Activated CD4-positive, alpha-beta memory T cell treated with anti-CD3 and anti-CD28 coated beads, Interleukin-2, amount 10 ng/mL, durations not matched to agents 7 days and 5 days (primary cell): ENCODE results near the gene ADGRG1. TPM values are rescaled to one million over a fixed set of nuclear protein-coding genes. Genes with fewer than 3 reads are reported as not detected.
A peak's percentile ranks its signal among the peaks of the same experiment; 100 is the strongest.

ENCODE experiments used
- CTCF ChIA-PET: fragments of 350-600 bp; sonication (Branson Sonifier 250); formaldehyde crosslinking; loops from one replicate; lab custom pipeline; 2021; ENCODE audit warnings: antibody characterized with exemption, inconsistent platforms; lab: Charles Lee
- POLR2A ChIA-PET: fragments of 350-600 bp; sonication (Branson Sonifier 250); formaldehyde crosslinking; loops from one replicate; lab custom pipeline; 2021; ENCODE audit warnings: antibody characterized with exemption; lab: Charles Lee
- DNase-seq: peaks from one replicate; pipeline ENCODE4 v3.0.0-alpha.2; 2020
- H3K27ac Mint-ChIP-seq: one replicate; pipeline ENCODE4 v1.8.0; 2021; ENCODE audit warnings: mild to moderate bottlenecking, mixed read lengths
- H3K27me3 Mint-ChIP-seq: one replicate; pipeline ENCODE4 v1.8.0; 2021; ENCODE audit warnings: mixed read lengths
- H3K36me3 Mint-ChIP-seq: one replicate; pipeline ENCODE4 v1.8.0; 2021; ENCODE audit warnings: low read depth, mixed read lengths
- H3K4me1 Mint-ChIP-seq: one replicate; pipeline ENCODE4 v1.8.0; 2021; ENCODE audit warnings: mixed read lengths
- H3K4me3 Mint-ChIP-seq: one replicate; pipeline ENCODE4 v1.8.0; 2021; ENCODE audit warnings: mild to moderate bottlenecking, mixed read lengths
- H3K9me3 Mint-ChIP-seq: one replicate; pipeline ENCODE4 v1.8.0; 2021; ENCODE audit warnings: mixed read lengths
- total RNA-seq, 2 experiments: library from RNA; stranded (reverse); gene quantifications; one replicate each; pipeline ENCODE4 v1.2.3, GENCODE V29; 2021

ADGRG1 gene
- total RNA-seq, 2 experiments from 2014 or later: 7.4 to 8.3 TPM

- peak; percentile 64 for DNase-seq
- Mint-ChIP-seq H3K9me3 (no peaks in the 10 kb centered on the region), H3K4me3 (peak overlapping the region; percentile 31), H3K27ac (peak overlapping the region; percentile 83), H3K27me3 (peaks cover 15% of the 10 kb centered on the region), H3K4me1 (peaks cover 36% of the 10 kb centered on the region), H3K36me3 (no peaks in the 10 kb centered on the region)
- POLR2A ChIA-PET: interaction anchor here (0.8 to 1.4 kb wide), 4 partner anchors 8 to 120 kb away, joined by 3 to 4 read pairs (median 4); no protein-coding TSS in a partner anchor
- CTCF ChIA-PET: interaction anchor here (0.6 to 1.9 kb wide), 4 partner anchors 12 to 113 kb away, joined by 3 to 6 read pairs (median 4); no protein-coding TSS in a partner anchor
Observed at GRCh38 chr16:57689762-57690558, 61.5 kb downstream of the ADGRG1 start.

DNA sequence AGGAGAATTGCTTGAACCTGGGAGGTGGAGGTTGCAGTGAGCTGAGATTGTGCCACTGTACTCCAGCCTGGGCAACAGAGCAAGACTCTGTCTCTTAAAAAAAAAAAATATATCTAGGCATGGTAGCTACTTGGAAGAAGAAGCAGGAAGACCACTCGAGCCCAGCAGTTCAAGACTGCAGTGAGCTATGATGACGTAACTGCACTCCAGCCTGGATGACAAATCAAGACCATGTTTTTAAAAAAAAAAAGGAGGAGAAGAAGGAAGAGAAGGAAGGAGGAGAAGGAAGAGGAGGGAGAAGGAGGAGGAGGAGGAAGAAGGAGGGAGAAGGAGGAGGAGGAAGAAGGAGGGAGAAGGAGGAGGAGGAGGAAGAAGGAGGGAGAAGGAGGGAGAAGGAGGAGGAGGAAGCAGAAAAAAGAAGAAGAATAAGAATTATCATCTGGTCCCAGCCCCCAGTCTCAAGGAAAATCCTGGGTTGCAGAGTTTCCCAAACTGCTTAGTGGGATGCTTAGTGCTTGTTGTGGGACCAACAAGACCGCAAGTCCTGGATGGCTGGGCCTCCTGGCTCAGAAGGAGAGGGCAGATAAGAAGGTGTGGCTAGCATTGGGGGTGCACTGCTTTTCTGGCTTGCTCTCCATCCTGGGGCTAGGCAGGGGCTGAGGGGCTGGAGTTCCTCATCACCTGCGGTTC is 62.5 kb downstream of the ADGRG1 start:
- Mint-ChIP-seq H3K4me1 (peaks cover 40% of the 10 kb centered on the region), H3K9me3 (no peaks in the 10 kb centered on the region), H3K4me3 (no peak overlapping the region), H3K27me3 (peaks cover 15% of the 10 kb centered on the region), H3K36me3 (no peaks in the 10 kb centered on the region), H3K27ac (peak overlapping the region; percentile 83)
- CTCF ChIA-PET: interaction anchor here (0.6 to 1.9 kb wide), 4 partner anchors 11 to 139 kb away, joined by 3 to 4 read pairs (median 4); no protein-coding TSS in a partner anchor
- POLR2A ChIA-PET: interaction anchor here (1.0 to 1.4 kb wide), 2 partner anchors 9 to 119 kb away, joined by 4 read pairs; no protein-coding TSS in a partner anchor
- DNase-seq: no peak

DNA sequence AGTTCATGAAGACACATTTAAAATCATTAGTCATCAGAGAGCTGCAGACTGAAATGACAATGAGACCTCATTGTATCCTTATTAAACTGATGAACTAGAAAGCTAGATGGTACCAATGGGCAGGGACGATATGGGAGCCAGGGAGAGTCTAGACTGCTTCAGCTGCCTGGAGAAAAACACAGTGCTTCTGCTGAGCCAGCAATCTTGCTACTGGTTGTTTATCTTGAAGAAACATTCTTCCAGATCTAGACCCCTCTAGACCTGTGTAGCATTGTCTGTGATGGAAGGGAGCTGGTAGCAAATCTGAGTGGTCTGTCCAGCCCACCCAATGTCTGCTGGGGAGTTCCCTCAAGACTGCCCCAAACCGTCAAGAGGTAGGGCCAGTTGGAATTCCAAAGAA is 64.2 kb downstream of the ADGRG1 start:
- Mint-ChIP-seq H3K4me3 (no peak overlapping the region), H3K4me1 (peaks cover 40% of the 10 kb centered on the region), H3K36me3 (no peaks in the 10 kb centered on the region), H3K9me3 (no peaks in the 10 kb centered on the region), H3K27ac (no peak overlapping the region), H3K27me3 (peaks cover 15% of the 10 kb centered on the region)
- ChIA-PET POLR2A (no interaction called here), CTCF (no interaction called here)
- no peak for DNase-seq

GRCh38 chr16:57693550-57693949 is 65.1 kb downstream of the ADGRG1 start:
- Mint-ChIP-seq H3K27ac (no peak overlapping the region), H3K9me3 (no peaks in the 10 kb centered on the region), H3K36me3 (no peaks in the 10 kb centered on the region), H3K4me1 (peaks cover 38% of the 10 kb centered on the region), H3K27me3 (peaks cover 15% of the 10 kb centered on the region), H3K4me3 (no peak overlapping the region)
- ChIA-PET POLR2A (no interaction called here), CTCF (no interaction called here)
- no peak for DNase-seq

- CTCF ChIA-PET: no interaction called here
- DNase-seq: no peak
- Mint-ChIP-seq H3K27me3 (peaks cover 15% of the 10 kb centered on the region), H3K9me3 (no peaks in the 10 kb centered on the region), H3K27ac (no peak overlapping the region), H3K36me3 (no peaks in the 10 kb centered on the region), H3K4me3 (no peak overlapping the region), H3K4me1 (peaks cover 33% of the 10 kb centered on the region)
- POLR2A ChIA-PET: no interaction called here
Observed at GRCh38 chr16:57694231-57694724, 65.8 kb downstream of the ADGRG1 start.

DNA sequence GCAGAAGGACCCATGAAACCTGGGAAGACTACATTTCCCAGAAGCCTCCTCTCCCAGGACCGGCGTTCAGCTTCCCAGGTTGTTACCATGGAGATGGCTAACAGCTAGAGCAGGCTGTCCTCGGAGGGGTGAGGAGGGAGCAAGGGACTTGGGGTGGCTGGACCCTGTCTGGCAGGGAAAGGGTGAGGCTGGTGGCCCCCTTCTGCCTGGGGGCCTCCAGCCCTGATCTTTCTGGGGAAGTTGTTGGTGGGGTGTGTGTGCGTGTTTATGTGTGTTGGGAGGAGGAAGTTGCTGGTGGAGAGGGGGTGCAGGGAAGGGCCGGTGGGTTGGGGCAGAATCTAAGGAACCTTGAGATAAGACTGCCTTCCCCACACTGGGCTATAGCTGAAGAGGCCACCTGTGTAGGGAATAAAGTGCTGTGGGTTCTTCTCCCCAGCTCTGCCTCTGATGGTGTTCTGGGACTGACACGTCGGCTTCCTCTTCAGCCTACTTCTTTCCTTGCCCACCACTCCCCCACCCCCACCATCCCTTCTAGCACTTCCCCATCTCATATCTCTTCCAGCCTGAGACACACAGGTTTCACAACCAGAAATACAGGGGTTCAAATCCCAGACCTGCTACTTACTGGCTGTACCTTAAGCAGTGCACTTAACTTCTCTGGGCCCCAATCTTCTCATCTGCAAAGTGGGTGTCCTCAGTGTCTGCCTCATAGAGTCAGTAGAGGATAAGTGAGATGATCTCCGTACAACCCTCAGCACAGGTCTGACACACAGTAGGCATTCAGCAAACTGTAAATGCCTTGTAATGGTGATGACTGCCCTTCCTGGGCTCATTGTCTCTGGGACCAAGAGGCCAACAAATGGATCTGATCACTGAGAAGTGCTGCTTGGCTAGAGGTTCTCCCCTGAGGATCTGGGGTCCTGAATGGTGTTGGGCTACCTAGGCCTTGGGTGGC is 66.6 kb downstream of the ADGRG1 start, which contains the start of gene DRC7:
Gene DRC7 (plus strand): TSS at position 82 of the 955 bp plus-strand sequence. CDS start 3,144 bp downstream, outside the sequence.
- Mint-ChIP-seq H3K27ac (peak within 1 kb of the TSS; percentile 7), H3K4me1 (peaks cover 25% of the 10 kb centered on the region), H3K36me3 (no peaks in the 10 kb centered on the region), H3K9me3 (no peaks in the 10 kb centered on the region), H3K4me3 (no peak within 1 kb of the TSS), H3K27me3 (peaks cover 15% of the 10 kb centered on the region)
- ChIA-PET CTCF (no interaction called here), POLR2A (no interaction called here)
- DNase-seq: peak; percentile 32

GRCh38 chr16:57695680-57696069 is 67.2 kb downstream of the ADGRG1 start:
- DNase-seq: no peak
- no peaks in the 10 kb centered on the region for H3K36me3 Mint-ChIP-seq
- ChIA-PET POLR2A (no interaction called here), CTCF (no interaction called here)
- H3K4me3 Mint-ChIP-seq: no peak overlapping the region
- no peaks in the 10 kb centered on the region for H3K9me3 Mint-ChIP-seq
- peaks cover 15% of the 10 kb centered on the region for H3K27me3 Mint-ChIP-seq
- H3K4me1 Mint-ChIP-seq: peaks cover 19% of the 10 kb centered on the region
- no peak overlapping the region for H3K27ac Mint-ChIP-seq

GRCh38 chr16:57696240-57696639 is 67.8 kb downstream of the ADGRG1 start:
- Mint-ChIP-seq H3K27me3 (peaks cover 15% of the 10 kb centered on the region), H3K4me1 (peaks cover 16% of the 10 kb centered on the region), H3K9me3 (no peaks in the 10 kb centered on the region), H3K36me3 (no peaks in the 10 kb centered on the region), H3K27ac (no peak overlapping the region), H3K4me3 (no peak overlapping the region)
- POLR2A ChIA-PET: no interaction called here
- no peak for DNase-seq
- CTCF ChIA-PET: no interaction called here

- H3K27me3 Mint-ChIP-seq: peaks cover 7% of the 10 kb centered on the region
- H3K36me3 Mint-ChIP-seq: no peaks in the 10 kb centered on the region
- POLR2A ChIA-PET: no interaction called here
- DNase-seq: no peak
- no peak overlapping the region for H3K4me3 Mint-ChIP-seq
- no peaks in the 10 kb centered on the region for H3K9me3 Mint-ChIP-seq
- no peak overlapping the region for H3K27ac Mint-ChIP-seq
- peaks cover 9% of the 10 kb centered on the region for H3K4me1 Mint-ChIP-seq
- CTCF ChIA-PET: no interaction called here
Observed at GRCh38 chr16:57697896-57698537, 69.6 kb downstream of the ADGRG1 start.

- Mint-ChIP-seq H3K4me1 (peaks cover 9% of the 10 kb centered on the region), H3K27ac (no peak overlapping the region), H3K27me3 (peaks cover 3% of the 10 kb centered on the region), H3K9me3 (no peaks in the 10 kb centered on the region), H3K4me3 (no peak overlapping the region), H3K36me3 (no peaks in the 10 kb centered on the region)
- ChIA-PET CTCF (no interaction called here), POLR2A (no interaction called here)
- no peak for DNase-seq
Observed at GRCh38 chr16:57698812-57699405, 70.5 kb downstream of the ADGRG1 start.

GRCh38 chr16:57699481-57699880 is 71.1 kb downstream of the ADGRG1 start:
- ChIA-PET POLR2A (no interaction called here), CTCF (no interaction called here)
- Mint-ChIP-seq H3K36me3 (no peaks in the 10 kb centered on the region), H3K9me3 (no peaks in the 10 kb centered on the region), H3K27me3 (peaks cover 7% of the 10 kb centered on the region), H3K4me1 (peaks cover 10% of the 10 kb centered on the region), H3K27ac (no peak overlapping the region), H3K4me3 (no peak overlapping the region)
- DNase-seq: no peak

DNA sequence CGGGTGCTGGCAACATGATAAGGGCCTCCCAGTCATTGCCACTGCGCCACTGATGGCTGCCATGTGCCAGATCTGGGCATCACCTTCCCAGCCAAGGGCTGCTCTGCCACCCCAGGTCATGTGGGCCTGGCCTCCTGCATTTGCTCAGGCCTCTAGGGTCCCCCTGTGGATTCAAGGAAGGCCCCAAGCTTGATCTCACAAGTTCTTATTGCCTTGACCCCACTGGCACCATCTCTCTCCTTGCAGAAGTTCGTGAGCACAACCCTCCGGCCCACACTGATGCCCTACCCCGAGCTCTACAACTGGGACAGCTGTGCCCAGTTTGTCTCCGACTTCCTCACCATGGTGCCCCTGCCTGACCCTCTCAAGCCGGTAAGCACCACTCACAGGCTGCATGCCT is 71.5 kb downstream of the ADGRG1 start:
- Mint-ChIP-seq H3K27ac (no peak overlapping the region), H3K4me1 (peaks cover 6% of the 10 kb centered on the region), H3K27me3 (peaks cover 10% of the 10 kb centered on the region), H3K4me3 (no peak overlapping the region), H3K36me3 (no peaks in the 10 kb centered on the region), H3K9me3 (no peaks in the 10 kb centered on the region)
- ChIA-PET POLR2A (no interaction called here), CTCF (no interaction called here)
- no peak for DNase-seq
